T-helper 17 cell (primary cell): ENCODE data around the gene EMID1. TPM values are rescaled to one million over a fixed set of nuclear protein-coding genes. Genes with fewer than 3 reads are reported as not detected.
A peak's percentile ranks its signal among the peaks of the same experiment; 100 is the strongest.

Experiments used
- ATAC-seq: fragments of 150-1000 bp; cut with Tn5 transposase; 2 replicates; pipeline ENCODE4 v1.10.0; 2021; ENCODE audit warnings: mild to moderate bottlenecking, moderate library complexity
- DNase-seq, 3 donors: peaks; one replicate each; pipeline versions ENCODE4 v3.0.0 to v3.0.0-alpha.2; 2020 to 2021
- H3K9me3 ChIP-seq: one replicate; pipeline ENCODE4 v1.7.0; 2013; ENCODE audit warnings: low read length, mild to moderate bottlenecking; ENCODE audit not compliant: control insufficient read depth, poor library complexity, severe bottlenecking
- H3K27ac Mint-ChIP-seq: one replicate; pipeline ENCODE4 v1.8.0; 2022; ENCODE audit warnings: mild to moderate bottlenecking, moderate library complexity, mixed read lengths
- H3K27me3 Mint-ChIP-seq: one replicate; pipeline ENCODE4 v1.8.0; 2022; ENCODE audit warnings: mixed read lengths
- H3K36me3 Mint-ChIP-seq: one replicate; pipeline ENCODE4 v1.8.0; 2022; ENCODE audit warnings: low read depth, mixed read lengths
- H3K4me1 Mint-ChIP-seq: one replicate; pipeline ENCODE4 v1.8.0; 2022; ENCODE audit warnings: mild to moderate bottlenecking, mixed read lengths
- H3K4me3 Mint-ChIP-seq: one replicate; pipeline ENCODE4 v1.8.0; 2022; ENCODE audit warnings: mild to moderate bottlenecking, moderate library complexity, mixed read lengths
- total RNA-seq, 4 donors: library from RNA in 2 of 4; stranded (reverse) in 2 of 4; gene quantifications; one replicate each; pipeline ENCODE4 v1.2.3 and lab custom pipeline; 2022 to 2026

EMID1 gene
- total RNA-seq, 2 donors from 2014 or later, result not detected

- Mint-ChIP-seq H3K27ac (peak overlapping the region; percentile 16), H3K4me3 (no peak overlapping the region), H3K4me1 (peaks cover 5% of the 10 kb centered on the region), H3K36me3 (no peaks in the 10 kb centered on the region), H3K27me3 (no peaks in the 10 kb centered on the region)
- ATAC-seq, result no peak
- no peaks in the 10 kb centered on the region for H3K9me3 ChIP-seq
- DNase-seq, result no peak
These were observed 52.9 kb downstream of the EMID1 start for GRCh38 chr22:29258407-29259252.

DNA sequence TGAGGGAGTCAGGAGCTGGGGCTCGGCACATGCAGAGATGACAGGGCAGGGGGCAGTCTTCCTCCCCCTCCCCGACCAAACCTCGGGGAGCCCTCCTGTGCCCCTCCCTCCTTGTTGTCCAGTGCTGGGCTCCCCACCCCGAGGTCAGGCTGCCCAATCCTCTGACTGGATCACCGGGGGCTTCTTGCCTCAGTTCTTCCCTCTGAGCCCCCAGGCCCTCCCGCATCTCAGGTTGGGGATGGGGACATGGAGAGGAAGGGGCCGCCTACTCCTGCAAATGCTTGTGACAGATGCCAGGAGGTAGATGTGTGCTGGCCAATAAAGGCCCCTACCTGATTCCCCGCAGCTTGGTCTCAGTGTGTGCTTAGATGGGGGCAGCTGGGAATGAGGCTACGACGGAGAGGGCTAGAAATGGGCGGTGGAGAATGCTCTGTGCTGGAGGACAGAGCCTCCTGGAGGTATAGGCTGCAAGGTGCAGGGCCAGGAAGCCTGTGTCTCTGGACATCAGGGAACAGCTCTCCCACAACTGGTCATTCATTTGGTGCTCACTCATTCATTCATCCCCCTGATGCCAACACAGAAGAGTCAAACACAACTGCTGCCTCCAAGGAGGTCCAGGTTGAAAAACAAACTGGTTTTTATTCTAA, 53.7 kb downstream of the EMID1 start:
- H3K27me3 Mint-ChIP-seq, result no peaks in the 10 kb centered on the region
- peaks cover 5% of the 10 kb centered on the region for H3K4me1 Mint-ChIP-seq
- no peak overlapping the region for H3K27ac Mint-ChIP-seq

DNA sequence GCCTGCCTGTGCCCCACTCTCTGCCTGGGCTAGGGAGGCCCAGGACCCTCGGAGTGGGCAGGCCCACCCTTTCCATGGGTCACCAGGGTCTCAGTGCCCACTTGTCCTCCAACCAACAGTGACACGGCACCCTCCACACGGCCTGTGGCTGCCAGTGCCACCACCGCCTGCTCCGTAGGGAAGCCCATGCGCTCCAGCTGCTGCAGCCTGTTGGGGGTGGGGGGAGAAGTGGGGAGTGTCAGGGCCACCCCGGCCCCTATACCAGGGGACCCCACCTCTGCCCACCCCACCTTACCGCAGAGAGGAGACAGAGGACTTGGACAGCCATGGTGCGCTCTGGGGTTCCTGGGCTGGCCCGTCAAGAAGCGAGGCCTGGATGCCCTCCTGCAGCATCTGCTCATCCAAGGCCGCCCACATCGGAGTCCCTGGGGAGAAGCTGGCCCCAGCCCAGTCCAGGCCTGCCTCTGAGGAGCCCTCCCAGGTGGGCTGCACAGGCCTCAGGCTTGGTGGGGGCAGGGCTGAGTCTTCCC, 54.4 kb downstream of the EMID1 start:
- H3K27me3 Mint-ChIP-seq, result no peaks in the 10 kb centered on the region
- no peak overlapping the region for H3K27ac Mint-ChIP-seq
- ATAC-seq, result no peak
- peaks cover 3% of the 10 kb centered on the region for H3K4me1 Mint-ChIP-seq
- no peak for DNase-seq
- no peak overlapping the region for H3K4me3 Mint-ChIP-seq
- no peaks in the 10 kb centered on the region for H3K9me3 ChIP-seq
- no peaks in the 10 kb centered on the region for H3K36me3 Mint-ChIP-seq

More for the DNA sequence above, 53.7 kb downstream of the EMID1 start:
- ATAC-seq (no peak), DNase-seq (no peak)
- no peak overlapping the region for H3K4me3 Mint-ChIP-seq
- H3K36me3 Mint-ChIP-seq, result no peaks in the 10 kb centered on the region
- no peaks in the 10 kb centered on the region for H3K9me3 ChIP-seq

GRCh38 chr22:29260601-29261315, 55.1 kb downstream of the EMID1 start:
- DNase-seq (no peak), ATAC-seq (no peak)
- H3K4me3 Mint-ChIP-seq, result no peak overlapping the region
- H3K4me1 Mint-ChIP-seq, result peaks cover 3% of the 10 kb centered on the region
- H3K36me3 Mint-ChIP-seq, result no peaks in the 10 kb centered on the region
- H3K27ac Mint-ChIP-seq, result no peak overlapping the region
- H3K27me3 Mint-ChIP-seq, result no peaks in the 10 kb centered on the region
- no peaks in the 10 kb centered on the region for H3K9me3 ChIP-seq

GRCh38 chr22:29263791-29264276, 58.1 kb downstream of the EMID1 start:
- no peak for ATAC-seq
- no peak for DNase-seq
- Mint-ChIP-seq H3K36me3 (peaks cover 3% of the 10 kb centered on the region), H3K4me1 (peaks cover 17% of the 10 kb centered on the region), H3K27ac (no peak overlapping the region), H3K4me3 (no peak overlapping the region), H3K27me3 (no peaks in the 10 kb centered on the region)
- no peaks in the 10 kb centered on the region for H3K9me3 ChIP-seq

- no peak for DNase-seq
- Mint-ChIP-seq H3K4me1 (peaks cover 28% of the 10 kb centered on the region), H3K4me3 (no peak overlapping the region), H3K36me3 (peaks cover 3% of the 10 kb centered on the region), H3K27me3 (no peaks in the 10 kb centered on the region), H3K27ac (no peak overlapping the region)
- no peak for ATAC-seq
- no peaks in the 10 kb centered on the region for H3K9me3 ChIP-seq
These were observed 59.6 kb downstream of the EMID1 start for GRCh38 chr22:29265305-29265704.

- DNase-seq (no peak), ATAC-seq (no peak)
- H3K36me3 Mint-ChIP-seq, result peaks cover 3% of the 10 kb centered on the region
- no peaks in the 10 kb centered on the region for H3K9me3 ChIP-seq
- peak overlapping the region; percentile 15 for H3K4me3 Mint-ChIP-seq
- no peak overlapping the region for H3K27ac Mint-ChIP-seq
- peaks cover 34% of the 10 kb centered on the region for H3K4me1 Mint-ChIP-seq
- H3K27me3 Mint-ChIP-seq, result no peaks in the 10 kb centered on the region
These were observed 60.2 kb downstream of the EMID1 start for GRCh38 chr22:29265929-29266328.

GRCh38 chr22:29266564-29267461, 61.1 kb downstream of the EMID1 start:
- peaks cover 40% of the 10 kb centered on the region for H3K4me1 Mint-ChIP-seq
- peak overlapping the region; percentile 99 for H3K4me3 Mint-ChIP-seq
- ATAC-seq (no peak), DNase-seq (no peak)
- H3K27me3 Mint-ChIP-seq, result no peaks in the 10 kb centered on the region
- peak overlapping the region; percentile 100 for H3K27ac Mint-ChIP-seq
- H3K36me3 Mint-ChIP-seq, result peaks cover 3% of the 10 kb centered on the region
- H3K9me3 ChIP-seq, result no peaks in the 10 kb centered on the region

DNA sequence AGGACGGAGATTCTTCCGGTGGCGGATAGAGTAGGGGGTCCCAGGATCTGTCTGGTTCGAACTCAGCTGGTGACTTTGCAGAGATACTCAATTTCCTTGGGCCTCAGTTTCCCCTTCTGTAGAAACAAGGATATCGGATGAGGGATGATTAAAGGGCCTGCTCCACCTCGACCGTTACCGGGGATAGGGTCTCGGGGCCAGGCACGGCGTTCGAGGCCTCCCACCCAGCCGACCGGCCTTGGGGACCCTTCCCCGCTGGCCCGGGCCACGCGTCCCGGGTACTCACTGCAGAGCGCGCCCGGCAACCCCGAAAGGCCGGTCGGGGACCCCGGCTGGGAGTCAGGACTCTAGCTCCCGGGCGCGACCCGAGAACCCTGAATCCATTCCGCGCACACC, 61.8 kb downstream of the EMID1 start:
- no peaks in the 10 kb centered on the region for H3K27me3 Mint-ChIP-seq
- H3K27ac Mint-ChIP-seq, result peak overlapping the region; percentile 100
- peaks cover 5% of the 10 kb centered on the region for H3K36me3 Mint-ChIP-seq
- DNase-seq, result no peak
- ATAC-seq, result no peak
- H3K9me3 ChIP-seq, result no peaks in the 10 kb centered on the region
- H3K4me1 Mint-ChIP-seq, result peaks cover 44% of the 10 kb centered on the region
- peak overlapping the region; percentile 99 for H3K4me3 Mint-ChIP-seq

DNA sequence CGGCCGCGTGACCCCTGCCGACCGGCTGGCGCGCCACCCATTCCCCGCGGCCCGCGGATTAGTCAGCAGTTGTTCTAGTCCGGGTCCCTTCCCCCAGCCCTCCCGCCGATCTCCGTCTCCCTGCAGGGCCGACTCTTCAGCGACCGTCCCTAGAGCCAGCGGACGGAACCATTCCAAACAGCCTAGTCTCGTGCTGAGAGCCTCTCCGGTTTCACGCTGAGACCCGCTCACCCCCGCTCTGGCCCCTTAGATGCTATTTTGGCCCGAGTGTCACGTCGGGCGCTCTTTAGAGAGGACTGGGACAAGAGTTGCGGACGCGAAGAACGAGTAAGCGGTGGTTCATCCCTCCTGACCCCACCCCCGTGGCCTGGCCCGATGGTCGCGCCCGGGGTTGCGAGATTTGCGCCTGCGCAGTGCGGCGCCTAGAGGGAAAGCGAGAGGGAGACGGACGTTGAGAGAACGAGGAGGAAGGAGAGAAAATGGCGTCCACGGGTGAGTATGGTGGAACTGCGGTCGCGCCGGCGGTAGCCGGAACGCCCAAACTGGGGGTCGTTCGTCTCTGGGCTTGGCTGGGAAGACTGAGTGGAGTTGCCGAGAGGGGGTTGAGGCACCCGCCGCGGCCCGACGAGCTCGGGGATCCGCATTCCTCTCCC, 62.3 kb downstream of the EMID1 start, which contains the start of the genes EWSR1 and RHBDD3:
EWSR1 (plus strand) TSS at position 411 of the 653 bp plus-strand sequence; CDS start at position 480, 69 bp downstream.
RHBDD3 (minus strand) TSS at position 124 of the 653 bp plus-strand sequence. CDS start 2,355 bp downstream, outside the sequence.
- peaks cover 48% of the 10 kb centered on the region for H3K4me1 Mint-ChIP-seq
- H3K27me3 Mint-ChIP-seq, result no peaks in the 10 kb centered on the region
- DNase-seq, result peak; percentile 91 to 97 (median 92)
- ATAC-seq, result peak; percentile 93
- H3K4me3 Mint-ChIP-seq, result peak within 1 kb of the TSS; percentile 99
- H3K9me3 ChIP-seq, result no peaks in the 10 kb centered on the region
- H3K27ac Mint-ChIP-seq, result peak within 1 kb of the TSS; percentile 100
- peaks cover 5% of the 10 kb centered on the region for H3K36me3 Mint-ChIP-seq

DNA sequence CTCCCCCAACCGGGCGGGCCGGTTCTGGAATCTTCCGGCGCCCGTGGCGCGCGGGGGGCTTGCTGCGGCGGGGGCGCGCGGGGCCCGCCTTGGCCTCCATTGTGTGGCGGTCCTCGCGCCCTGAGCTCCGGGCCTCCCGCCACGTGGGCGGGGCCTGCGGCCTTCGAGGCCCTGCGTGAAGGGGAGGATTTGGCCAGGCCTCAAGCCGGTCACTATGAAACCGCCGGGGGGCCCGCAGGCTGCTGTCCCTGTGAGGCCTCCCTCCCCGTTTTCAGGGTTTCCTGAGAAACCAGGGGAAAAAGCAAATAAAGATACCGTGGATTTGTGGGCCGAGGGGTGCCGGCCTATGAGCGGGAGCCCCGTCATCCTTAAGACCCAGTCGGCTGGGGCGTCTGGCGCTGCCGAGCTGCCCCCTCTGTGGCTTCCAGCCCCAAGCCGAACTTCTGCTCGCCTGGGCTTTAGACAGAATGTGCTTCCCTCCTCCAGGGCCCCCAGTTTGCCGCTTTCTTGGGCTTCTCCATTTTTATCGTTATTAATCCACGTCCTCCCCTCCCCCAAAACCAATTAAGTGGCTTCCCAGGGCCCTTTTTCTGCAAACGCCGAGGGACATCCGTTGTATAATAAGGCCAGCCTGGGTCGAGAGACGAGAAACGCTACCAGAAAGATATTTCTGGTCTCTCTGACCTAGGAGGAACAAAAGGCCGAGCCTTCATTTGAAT, 63.0 kb downstream of the EMID1 start:
- peak overlapping the region; percentile 100 for H3K27ac Mint-ChIP-seq
- H3K4me1 Mint-ChIP-seq, result peaks cover 55% of the 10 kb centered on the region
- ATAC-seq (peak; percentile 15), DNase-seq (peak in 2 of 3 donors; percentile 20 to 31)
- no peaks in the 10 kb centered on the region for H3K27me3 Mint-ChIP-seq
- peak overlapping the region; percentile 99 for H3K4me3 Mint-ChIP-seq
- H3K9me3 ChIP-seq, result no peaks in the 10 kb centered on the region
- H3K36me3 Mint-ChIP-seq, result peaks cover 9% of the 10 kb centered on the region
